LNCaP clone FGC (cell line): ENCODE measurements around the gene RNF144A.

Experiments used
- DNase-seq: peaks from one replicate; pipeline ENCODE4 v3.0.0-alpha.2; 2011; ENCODE audit warnings: low read depth
- H3K4me3 ChIP-seq: 2 replicates; pipeline ENCODE4 v1.5.1; 2011; ENCODE audit warnings: mild to moderate bottlenecking, low read depth, low read length, control low read depth
- CTCF ChIP-seq: IDR thresholded peaks from 2 replicates; pipeline ENCODE4 v1.5.1; 2012; ENCODE audit warnings: mild to moderate bottlenecking; ENCODE audit not compliant: control insufficient read depth, insufficient read depth; ENCODE audit errors: extremely low read depth

RNF144A gene

DNA sequence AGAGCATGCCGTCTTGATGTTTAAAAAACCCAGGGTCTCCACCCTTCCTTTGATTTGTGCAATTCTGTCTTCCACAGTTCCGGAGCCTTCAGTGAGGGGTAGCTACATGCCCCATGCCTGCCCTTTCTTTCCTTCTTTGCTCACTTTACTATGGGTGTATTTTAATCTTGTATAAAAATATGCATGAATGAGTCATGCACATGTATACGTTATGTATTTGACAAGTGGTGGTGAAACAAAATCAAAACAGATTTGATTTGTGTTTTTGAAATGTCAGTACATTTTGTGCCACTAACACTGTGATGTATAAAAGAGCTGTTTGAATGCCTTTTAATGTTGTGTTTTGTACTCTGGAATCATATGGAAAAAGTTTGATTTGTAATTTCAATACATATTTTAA, 126.5 kb downstream of the RNF144A start:
- no peak for TF ChIP-seq CTCF
- DNase-seq: no peak
- H3K4me3 ChIP-seq: no peak overlapping the region

GRCh38 chr2:7044253-7045250, 127.3 kb downstream of the RNF144A start:
- no peak for DNase-seq
- H3K4me3 ChIP-seq: no peak overlapping the region
- peak; percentile 82 for TF ChIP-seq CTCF

GRCh38 chr2:7045601-7046590, 128.7 kb downstream of the RNF144A start:
- no peak for DNase-seq
- TF ChIP-seq CTCF: no peak
- no peak overlapping the region for H3K4me3 ChIP-seq

- no peak for DNase-seq
- no peak for TF ChIP-seq CTCF
- H3K4me3 ChIP-seq: no peak overlapping the region
Observed at GRCh38 chr2:7047661-7048060, 130.4 kb downstream of the RNF144A start.

DNA sequence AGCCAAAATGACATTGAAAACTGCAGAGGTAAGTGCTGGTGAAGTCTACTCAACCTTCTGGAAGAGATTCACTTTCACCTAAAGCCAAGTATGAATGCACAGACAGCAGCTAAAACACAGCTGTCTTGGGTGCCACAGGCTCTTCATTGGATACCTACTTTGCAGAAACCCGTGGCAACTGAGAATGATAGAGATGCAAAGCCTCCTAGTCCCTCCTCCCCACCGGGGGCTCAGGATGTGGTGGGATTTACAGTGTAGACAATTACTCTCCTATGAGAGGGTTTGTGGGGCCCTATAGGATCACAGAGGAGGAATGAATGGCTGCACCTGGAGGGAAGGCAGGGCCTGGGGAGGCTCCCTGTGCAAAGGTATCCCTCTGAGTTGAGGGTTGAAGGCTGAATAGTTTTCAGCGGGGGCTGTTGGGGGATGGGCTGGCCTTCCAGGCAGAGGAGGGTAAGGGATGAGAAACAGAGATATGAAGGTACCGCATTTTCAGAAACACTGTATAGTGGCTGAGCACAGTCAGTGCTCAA, 131.6 kb downstream of the RNF144A start:
- no peak overlapping the region for H3K4me3 ChIP-seq
- no peak for TF ChIP-seq CTCF

DNA sequence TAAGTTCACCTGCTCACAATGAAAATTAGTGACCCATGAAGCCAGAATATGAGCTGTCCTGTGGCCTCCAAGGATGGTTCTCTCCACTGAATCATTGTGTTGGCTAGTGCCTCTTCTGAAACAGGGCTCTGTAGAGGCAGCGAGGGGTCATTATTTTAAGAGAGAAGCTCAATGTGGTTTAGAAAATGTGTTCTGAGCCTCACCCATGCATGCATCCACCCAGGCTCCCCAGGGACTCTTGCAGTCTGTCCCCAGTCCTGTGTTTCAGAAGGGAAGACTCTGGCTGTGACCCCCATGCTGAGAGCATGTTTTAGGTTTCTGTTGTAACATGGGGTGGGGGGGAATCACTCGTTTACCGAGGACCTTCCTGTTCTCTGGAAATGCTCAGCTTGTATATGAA, 135.2 kb downstream of the RNF144A start:
- no peak for TF ChIP-seq CTCF
- no peak overlapping the region for H3K4me3 ChIP-seq
- DNase-seq: no peak

More for the DNA sequence above, 131.6 kb downstream of the RNF144A start:
- DNase-seq: no peak
